ENCODE measurements around the gene CACNA2D3.

- TF ChIP-seq, protein P1, sequence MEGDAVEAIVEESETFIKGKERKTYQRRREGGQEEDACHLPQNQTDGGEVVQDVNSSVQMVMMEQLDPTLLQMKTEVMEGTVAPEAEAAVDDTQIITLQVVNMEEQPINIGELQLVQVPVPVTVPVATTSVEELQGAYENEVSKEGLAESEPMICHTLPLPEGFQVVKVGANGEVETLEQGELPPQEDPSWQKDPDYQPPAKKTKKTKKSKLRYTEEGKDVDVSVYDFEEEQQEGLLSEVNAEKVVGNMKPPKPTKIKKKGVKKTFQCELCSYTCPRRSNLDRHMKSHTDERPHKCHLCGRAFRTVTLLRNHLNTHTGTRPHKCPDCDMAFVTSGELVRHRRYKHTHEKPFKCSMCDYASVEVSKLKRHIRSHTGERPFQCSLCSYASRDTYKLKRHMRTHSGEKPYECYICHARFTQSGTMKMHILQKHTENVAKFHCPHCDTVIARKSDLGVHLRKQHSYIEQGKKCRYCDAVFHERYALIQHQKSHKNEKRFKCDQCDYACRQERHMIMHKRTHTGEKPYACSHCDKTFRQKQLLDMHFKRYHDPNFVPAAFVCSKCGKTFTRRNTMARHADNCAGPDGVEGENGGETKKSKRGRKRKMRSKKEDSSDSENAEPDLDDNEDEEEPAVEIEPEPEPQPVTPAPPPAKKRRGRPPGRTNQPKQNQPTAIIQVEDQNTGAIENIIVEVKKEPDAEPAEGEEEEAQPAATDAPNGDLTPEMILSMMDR (IDR thresholded peaks at IDR 0.05; ENCODE audit: low read length) = no peak
- no peak for TF ChIP-seq EZH2 (optimal IDR thresholded peaks at IDR 0.05; ENCODE audit: low read depth, low read length)
Measured at GRCh38 chr3:54530091-54530490, 407.7 kb downstream of the CACNA2D3 start.
